GM18858 (cell line): ENCODE measurements around the gene GFOD2.
"Not testable (repeated sequence)": the region's sequence is repeated elsewhere in the genome, so short reads cannot be mapped to it uniquely, and the experiment has no call there.

ENCODE experiments used
- ATAC-seq: cut with Tn5 transposase; IDR thresholded peaks from one replicate; pipeline ENCODE4 v1.9.1; 2021; ENCODE audit not compliant: unreplicated experiment

Gene GFOD2, protein sequence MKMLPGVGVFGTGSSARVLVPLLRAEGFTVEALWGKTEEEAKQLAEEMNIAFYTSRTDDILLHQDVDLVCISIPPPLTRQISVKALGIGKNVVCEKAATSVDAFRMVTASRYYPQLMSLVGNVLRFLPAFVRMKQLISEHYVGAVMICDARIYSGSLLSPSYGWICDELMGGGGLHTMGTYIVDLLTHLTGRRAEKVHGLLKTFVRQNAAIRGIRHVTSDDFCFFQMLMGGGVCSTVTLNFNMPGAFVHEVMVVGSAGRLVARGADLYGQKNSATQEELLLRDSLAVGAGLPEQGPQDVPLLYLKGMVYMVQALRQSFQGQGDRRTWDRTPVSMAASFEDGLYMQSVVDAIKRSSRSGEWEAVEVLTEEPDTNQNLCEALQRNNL

DNA sequence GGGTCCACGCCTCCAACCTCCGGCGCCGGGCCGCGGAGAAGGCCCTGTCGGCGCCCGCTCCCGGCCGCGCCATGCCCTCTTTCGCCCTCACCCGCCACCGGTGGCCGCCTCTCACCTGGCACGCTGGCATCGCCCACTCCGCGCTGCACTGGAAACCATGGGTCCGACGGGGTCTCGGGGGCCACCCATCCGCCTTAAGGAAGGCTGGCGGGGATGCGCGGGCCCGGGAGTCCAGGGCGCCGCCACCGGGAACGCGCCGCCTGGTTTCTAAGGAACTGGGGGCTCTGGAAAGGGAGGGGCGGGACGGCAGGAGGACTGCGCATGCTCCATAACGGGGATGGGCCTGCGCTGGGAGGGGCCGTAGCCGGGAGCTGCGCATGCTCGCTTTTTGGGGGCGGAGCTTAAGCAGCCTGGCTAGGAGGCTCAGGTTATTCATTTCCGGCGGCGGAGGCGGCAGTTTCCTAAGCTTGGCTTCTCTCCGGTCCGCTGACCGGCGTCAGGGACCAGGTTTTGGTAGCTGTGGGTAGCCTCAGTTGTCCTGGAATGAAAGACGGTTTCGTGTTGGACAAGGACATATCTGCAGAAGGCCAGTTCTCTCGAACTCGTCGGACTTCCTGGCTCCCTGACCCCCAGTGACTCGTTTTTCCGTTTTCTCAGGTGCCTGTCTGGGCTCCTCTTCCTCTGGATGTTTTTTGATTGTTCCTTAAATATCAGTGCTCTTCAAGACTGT is at the start of gene GFOD2:
Gene GFOD2, minus strand, starts transcription at position 269 of the 730 bp plus-strand sequence. CDS start 33,601 bp downstream, outside the sequence.
- peak; percentile 62 for ATAC-seq

DNA sequence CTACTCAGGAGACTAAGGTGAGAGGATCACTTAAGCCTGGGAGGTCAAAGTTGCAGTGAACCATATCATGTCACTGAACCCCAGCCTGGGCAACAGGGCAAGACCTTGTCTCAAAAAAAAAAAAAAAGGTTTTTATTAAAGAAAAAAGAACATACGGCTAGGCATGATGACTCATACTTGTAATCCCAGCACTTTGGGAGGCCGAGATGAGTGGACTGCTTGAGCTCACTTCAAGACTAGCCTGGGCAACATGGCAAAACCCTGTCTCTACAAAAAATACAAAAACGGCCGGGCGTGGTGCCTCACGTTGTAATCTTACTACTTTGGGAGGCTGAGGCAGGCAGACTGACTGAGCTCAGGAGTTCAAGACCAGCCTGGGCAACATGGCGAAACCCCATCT is 48.8 kb upstream of the GFOD2 start:
- no peak for ATAC-seq

DNA sequence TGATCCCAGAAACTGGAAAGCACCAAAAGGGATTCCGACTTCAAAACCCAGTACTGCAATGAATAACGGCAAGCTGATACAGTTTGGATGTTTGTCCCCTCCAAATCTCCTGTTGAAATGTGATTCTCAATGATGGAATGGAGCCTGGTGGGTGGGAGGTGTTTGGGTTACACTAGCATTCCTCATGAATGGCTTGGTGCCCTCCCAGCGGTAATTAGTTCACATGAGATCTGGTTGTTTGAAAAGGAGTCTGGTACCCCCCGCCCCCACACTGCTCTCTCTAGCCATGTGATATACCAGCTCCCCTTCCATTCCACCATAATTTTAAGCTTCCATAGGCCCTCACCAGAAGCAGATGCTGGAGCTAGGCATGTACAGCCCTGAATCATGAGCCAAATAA is 47.2 kb upstream of the GFOD2 start:
- no peak for ATAC-seq

DNA sequence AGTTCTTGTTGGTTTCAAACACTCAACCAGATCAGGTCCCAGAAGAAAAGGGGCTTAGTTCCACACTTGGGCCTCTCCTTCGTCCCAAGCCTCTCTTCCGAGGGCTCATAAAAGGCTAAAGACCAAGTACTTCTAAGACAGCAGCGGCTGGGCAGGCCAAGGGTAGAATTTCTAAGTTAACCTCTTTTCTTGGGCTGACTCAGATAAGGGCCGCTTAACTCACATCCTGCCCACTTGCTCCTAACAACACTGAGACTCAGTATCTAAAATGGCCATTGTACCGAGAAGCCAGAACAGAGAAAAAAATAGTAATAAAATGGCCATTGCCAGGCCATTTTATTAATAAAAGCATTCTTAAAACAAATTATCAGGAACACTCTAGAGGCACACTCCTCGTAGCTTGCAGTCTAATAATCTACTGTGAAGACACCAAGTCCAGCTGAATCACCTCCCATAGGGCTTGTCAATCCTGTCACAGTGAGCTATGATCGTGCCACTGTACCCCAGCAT is 45.1 kb upstream of the GFOD2 start:
- no peak for ATAC-seq

DNA sequence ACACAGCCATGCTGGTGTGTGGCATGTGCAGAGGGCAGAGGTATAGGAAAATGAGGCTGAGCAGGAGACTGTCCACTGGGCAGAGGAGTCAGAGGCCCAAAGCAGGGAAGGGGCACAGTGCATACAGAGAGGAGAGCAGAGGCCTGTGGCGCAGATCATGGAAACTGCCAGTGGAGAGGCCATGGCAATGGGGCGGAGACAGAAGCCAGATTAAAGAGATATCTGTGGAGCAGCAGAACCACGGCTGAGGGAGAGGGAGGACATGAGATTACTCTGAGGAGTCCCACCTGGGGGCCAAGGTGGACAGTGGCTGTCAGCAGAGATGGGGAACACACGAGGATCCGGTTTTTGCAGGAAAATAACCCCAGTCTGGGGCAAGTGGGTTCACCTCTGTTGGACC is 44.0 kb upstream of the GFOD2 start:
- no peak for ATAC-seq

DNA sequence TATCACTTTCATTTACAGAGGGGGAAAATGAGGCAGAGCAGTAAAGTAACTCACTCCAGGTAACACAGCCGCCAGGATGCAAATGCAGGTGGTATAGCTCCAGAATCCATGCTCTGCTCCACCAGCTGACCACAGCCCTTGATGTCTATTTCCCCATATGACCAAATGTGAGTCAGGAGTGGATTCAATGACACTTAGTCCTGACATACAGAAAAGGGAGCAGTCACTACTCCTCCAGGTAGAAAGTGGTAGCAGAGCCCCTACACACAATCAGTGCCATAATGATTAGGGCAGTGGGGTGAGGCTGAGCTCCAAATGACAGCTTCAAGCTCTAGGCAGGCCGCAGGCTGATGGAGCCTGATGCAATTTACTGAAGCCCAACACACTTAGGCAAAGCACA is 43.3 kb upstream of the GFOD2 start:
- no peak for ATAC-seq

DNA sequence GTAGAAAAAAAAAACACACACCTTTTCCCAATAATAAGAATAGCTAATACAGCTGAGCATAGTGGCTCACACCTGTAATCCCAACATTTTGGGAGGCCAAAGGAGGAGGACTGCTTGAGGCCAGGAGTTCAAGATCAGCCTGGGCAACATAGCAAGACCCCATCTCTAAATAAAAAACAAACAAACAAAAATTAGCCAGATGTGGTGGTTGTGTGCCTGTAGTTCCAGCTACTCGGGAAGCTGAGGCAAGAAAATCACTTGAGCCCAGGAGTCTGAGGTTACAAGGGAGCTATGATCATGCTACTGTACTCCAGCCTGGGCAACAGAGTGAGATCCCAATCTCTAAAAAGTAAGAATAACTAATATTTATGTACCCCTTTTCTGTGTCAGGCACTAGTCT is 42.8 kb upstream of the GFOD2 start:
- no peak for ATAC-seq

DNA sequence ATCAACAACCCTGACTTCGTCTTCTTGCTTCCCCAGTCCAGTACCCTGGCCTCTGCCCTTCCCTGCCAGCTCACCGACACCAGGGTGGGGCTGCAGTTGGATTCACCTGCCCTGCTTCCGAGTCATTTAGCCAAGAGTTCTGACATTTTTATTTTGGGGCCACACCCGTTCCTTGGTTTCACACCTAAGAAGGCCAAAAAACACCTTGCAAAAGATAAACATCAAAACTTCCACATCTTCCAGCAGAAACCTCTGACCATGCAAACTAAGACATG is 41.8 kb upstream of the GFOD2 start:
- no peak for ATAC-seq

DNA sequence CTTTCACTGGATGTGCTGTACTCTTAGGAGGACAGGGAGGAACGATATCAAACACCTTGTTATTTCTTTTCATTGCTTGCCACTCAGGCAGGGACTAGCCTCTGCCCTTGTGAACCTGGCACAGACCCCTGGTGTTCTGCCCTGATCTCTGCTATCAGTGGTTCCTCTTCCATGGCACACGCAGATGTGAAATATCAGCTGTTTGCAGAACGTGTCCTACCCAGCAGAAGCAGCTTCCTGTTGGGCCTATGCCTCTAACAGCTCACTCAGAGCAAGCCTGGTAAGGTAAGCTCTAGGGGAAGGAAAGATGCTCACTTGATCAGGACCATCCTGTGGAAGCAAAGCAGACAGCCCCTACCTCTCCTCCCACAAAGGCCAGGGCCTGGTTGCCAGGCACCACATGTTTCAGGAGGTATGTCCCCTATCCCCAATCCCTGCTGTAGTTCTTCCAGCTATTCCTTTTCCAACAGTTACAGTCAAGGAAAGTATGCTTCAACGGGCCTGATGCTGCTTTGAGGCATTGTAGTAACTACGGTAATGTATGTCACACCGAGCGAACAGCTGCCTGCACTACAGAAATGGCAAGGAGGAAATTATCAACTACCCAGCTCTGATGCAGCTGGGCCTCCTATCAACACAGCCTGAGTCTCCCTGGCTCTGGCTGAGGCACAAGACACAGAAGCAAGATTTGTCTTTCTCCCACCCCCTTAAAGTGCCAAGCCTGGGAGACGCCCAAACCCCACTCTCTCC is 41.3 kb upstream of the GFOD2 start:
- no peak for ATAC-seq

DNA sequence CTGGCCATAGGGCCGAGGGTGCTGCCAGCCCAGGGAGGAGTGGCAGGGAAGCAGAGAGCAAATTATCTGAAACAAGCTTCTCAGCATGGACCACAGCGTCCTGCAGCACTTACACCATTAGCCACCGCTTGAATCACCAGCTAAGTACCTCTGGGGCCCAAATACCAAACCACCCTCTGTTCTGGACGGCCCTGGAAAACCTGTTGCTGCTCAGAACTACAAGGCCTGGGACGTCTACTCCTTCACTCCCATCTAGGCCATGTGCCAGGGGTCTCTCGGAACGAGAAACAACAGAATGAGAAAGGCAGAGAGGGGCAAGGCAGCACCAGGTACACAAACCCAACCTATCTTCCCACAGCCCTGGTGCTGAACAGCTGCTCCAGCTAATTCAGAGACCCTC is 39.9 kb upstream of the GFOD2 start:
- ATAC-seq: no peak

DNA sequence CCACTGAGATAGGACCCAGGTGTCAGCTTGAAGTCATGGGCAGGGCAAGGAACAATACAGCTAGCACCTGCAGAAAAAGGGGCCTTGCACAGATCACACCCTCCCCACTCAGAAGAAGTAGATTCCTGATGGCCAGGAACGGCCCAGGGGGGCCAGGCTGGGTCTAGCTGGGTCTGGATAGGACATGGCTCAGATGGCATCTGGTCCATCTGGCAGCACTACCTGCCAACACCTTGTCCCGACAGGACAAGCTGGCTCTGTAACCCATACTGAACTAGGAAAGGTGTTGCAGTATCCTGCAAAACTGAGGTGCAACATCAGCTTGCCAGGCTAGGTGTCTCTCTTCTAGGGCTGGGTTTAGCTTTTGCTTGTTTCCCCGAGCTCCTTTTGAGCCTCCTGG is 38.9 kb upstream of the GFOD2 start:
- no peak for ATAC-seq

DNA sequence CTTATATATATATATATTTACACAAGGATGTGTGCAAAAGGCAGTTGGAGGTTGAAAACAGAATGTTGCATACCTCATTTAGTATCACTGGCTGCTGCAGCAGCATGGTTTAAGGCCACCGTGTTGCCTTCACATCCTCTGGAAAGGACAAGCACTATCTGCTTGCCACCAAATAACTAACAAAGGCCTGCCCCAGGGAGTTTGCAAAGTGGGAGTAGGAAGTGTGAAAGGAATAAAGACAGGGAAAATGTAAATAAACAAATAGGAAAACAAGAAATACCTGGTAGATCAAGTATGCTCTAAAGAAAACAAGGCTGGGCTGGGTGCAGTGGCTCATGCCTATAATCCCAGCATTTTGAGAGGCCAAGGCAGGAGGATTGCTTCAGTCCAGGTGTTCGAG is 33.5 kb upstream of the GFOD2 start:
- no peak for ATAC-seq

DNA sequence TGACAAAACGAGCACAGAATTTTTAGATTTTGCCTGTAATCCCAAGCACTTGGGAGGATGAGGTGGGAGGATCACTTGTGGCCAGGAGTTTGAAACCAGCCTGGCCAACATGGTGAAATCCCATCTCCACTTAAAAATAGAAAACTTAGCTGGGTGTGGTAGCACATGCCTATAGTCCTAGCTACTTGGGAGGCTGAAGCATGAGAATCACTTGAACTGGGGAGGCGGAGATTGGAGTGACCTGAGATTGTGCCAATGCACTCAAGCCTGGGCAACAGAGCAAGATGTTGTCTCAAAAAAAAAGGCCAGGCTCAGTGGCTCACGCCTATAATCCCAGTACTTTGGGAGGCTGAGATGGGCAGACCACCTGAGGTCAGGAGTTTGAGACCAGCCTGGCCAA is 32.2 kb upstream of the GFOD2 start:
- not testable (repeated sequence) for ATAC-seq

DNA sequence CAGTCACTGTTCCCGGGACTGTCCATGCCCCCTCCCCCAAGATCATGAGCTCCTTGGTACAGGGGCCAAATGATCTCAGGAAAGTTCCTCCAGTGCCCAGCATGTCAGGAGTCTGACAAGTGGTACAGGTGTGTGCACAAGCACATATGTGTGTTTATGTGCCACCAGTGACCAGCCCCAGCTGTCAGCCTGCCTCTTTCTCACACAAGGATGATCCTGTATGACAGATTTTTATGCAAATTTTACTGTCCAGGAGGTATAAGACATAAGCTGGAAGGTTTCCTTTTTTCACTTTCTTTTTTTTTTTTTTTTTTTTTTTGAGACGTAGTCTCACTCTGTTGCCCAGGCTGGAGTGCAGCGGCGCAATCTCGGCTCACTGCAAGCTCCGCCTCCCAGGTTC is 31.4 kb upstream of the GFOD2 start:
- peak; percentile 72 for ATAC-seq

DNA sequence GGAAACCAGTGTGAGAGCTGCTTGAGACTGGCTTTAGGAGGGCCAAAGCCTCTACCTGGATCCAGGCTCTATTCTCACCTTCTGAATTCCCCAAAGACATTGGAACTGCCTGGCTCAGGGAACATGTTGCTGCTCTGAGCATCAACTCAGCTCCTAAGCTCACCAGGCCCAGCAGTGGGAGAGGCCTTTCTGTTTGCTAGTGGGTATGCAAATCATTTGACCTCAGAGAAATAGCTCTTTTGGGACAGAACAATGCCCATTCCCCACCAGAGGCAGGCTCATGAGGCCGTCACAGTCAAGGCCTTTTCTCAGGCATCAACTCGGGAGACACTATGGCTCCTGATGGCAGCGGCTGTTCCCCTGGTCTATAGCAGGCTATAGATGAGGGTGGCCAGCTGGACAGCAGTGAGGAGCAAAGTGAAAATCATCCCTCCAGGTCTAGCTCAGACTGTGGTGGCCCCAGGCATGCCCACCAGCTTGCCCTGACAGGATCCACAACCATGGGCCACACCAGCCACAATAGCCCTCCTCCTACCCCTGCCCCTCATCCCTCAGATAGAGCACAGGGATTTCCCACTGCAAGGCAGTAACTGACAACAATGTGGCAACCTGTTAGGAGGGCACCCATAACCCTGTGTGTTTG is 30.4 kb upstream of the GFOD2 start:
- ATAC-seq: no peak

DNA sequence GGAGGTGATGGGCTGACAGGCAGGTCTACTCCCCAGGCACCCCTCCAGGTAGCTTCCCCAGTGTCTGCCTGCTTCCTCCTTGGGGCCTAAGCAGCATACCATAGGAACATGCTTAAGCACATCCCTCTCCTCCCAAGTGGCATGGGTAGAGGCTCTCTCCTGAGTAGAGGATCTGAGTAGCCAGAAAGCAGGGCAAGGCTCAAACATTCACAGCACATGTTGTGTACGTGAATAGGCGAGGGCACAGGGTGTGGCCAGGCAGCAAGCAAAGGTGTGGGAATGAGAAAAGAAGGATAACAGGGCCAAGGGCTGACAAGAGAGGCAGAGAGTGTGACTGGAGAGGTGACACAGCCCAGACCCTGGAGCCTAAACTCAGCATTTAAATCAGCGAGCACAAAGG is 29.7 kb upstream of the GFOD2 start:
- no peak for ATAC-seq

DNA sequence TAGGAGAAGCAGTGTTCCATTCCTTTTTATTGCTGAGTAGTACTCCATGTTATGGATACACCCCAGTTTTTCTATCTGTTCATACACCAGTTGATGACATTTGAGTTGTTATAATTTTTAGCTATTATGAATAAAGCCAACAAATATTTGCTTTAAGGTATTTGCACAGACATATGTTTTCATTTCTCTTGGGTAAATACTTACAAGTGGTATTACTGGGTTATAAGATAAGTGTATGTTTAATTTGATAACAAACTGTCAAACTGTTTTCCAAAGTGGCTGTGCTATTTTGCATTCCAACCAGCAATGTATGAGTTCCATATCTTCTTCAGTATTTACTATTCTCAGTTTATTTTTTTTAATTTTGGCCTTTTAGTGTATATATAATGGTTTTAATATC is 27.7 kb upstream of the GFOD2 start:
- no peak for ATAC-seq

DNA sequence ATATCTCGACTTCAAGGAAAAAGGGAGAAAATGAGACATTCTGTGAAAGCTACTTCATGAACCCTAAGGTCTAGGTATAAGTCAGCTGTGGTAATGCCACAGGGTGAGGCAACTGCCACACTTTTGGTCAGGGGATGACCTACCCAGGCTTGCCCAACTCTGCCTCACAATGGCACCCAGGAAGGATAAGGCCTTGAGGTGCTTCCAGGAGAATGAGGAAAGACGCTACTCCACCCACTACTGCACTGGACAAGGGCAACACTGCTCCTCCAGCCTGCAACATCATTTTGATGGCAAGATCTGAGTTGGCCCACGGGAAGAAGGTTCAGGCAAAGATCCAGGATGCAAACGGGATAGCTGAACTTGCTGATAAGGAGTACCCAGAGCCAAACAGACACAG is 22.0 kb upstream of the GFOD2 start:
- ATAC-seq: no peak

DNA sequence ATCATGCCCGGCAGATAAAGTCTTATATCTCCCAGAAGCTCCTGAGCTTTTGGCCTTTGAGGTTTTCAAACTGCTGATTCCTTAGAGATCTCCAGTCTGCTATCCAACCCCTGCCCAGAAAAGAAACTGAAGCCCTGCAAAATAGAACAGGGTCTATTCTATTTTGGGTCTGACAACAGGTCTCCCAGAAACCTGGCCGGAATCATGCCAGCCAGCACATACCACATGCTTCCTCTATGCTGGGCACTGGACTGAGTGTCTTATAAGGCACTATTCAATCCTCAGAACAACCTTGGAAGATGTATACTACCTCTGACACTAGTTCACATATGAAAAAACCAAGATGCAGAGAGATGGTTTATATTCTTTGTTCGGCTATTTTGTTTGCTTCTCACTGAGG is 21.3 kb upstream of the GFOD2 start:
- ATAC-seq: no peak

DNA sequence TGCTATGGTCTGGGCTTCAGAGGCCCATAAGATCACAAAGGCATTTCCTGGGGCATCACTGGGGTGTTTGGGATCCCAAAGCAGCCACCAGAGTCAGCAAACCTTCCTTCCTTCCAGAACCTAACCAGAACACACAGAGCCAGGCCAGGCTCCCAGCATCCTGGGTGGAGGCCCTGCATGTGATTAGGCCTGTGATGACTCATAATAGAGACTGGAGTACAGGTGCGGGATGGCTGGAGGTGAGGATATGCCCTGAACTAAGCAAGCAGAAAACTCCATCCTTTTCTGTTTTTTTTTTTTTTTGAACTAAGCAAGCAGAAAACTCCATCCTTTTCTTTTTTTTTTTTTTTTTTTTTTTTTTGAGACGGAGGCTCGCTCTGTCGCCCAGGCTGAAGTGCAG is 17.7 kb upstream of the GFOD2 start:
- ATAC-seq: no peak

DNA sequence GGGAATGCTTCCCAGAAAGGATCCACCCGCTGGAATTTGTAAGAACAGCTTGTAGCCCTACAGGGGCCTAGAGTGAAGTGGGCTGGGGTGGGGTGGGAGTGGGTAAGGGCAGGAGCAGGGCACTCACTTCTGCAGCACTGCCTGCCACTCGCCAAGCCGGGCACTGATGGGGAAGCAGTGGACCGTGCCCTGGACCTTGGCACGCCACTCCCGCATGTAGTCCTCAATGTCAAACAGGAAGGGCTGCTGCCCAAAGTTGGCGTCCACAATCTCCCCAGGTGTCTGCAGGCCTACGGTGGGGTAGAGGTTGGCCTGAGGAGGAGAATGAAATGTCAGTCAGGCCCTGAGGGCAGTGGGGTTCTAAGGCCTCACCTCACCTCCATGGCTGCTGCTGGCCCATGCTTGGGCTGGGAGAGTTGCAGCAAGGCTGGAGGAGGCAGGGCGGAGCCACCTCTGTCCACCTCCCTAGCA is 15.7 kb upstream of the GFOD2 start:
- ATAC-seq: no peak
